ENCODE results near the gene CDC25A.
"Not testable (repeated sequence)": the region's sequence is repeated elsewhere in the genome, so short reads cannot be mapped to it uniquely, and the experiment has no call there.

The CDC25A gene

GRCh38 chr3:48210534-48210933 is 22.3 kb upstream of the CDC25A start:
- ATAC-seq: not testable (repeated sequence)

DNA sequence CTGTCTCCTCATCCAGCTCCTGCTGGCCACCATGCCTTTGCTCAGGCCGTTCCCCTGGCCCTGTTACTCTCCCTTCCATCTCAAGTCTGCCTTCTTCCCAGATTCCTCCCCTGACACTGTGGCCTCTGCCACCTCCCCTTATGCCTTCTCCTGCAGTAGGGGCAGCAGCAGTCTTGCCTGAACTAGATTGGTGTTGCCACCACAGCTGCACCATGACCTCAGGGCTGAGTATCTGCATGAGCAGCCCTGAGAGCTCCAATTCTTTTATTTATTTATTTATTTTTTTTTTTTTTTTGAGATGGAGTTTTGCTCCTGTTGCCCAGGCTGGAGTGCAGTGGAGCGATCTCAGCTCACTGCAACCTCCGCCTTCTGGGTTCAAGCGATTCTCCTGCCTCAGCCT is 21.2 kb upstream of the CDC25A start:
- TF ChIP-seq ZFP30 (CRISPR knock-in tag; IDR thresholded peaks at IDR 0.05): no peak
- TF ChIP-seq ZNF565 (CRISPR knock-in tag; conservative IDR thresholded peaks at IDR 0.05; ENCODE audit: low read depth): no peak
- no peak for ATAC-seq

- no peak for TF ChIP-seq SNAI2 (CRISPR knock-in tag; IDR thresholded peaks at IDR 0.05)
- no peak for TF ChIP-seq PATZ1 (CRISPR knock-in tag; IDR thresholded peaks at IDR 0.05; ENCODE audit: borderline replicate concordance)
- TF ChIP-seq RARB (CRISPR knock-in tag; IDR thresholded peaks at IDR 0.05): no peak
- TF ChIP-seq ZFP3 (CRISPR knock-in tag; IDR thresholded peaks at IDR 0.05): no peak
- TF ChIP-seq, protein P1, sequence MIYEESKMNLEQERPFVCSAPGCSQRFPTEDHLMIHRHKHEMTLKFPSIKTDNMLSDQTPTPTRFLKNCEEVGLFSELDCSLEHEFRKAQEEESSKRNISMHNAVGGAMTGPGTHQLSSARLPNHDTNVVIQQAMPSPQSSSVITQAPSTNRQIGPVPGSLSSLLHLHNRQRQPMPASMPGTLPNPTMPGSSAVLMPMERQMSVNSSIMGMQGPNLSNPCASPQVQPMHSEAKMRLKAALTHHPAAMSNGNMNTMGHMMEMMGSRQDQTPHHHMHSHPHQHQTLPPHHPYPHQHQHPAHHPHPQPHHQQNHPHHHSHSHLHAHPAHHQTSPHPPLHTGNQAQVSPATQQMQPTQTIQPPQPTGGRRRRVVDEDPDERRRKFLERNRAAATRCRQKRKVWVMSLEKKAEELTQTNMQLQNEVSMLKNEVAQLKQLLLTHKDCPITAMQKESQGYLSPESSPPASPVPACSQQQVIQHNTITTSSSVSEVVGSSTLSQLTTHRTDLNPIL (CRISPR knock-in tag; IDR thresholded peaks at IDR 0.05; ENCODE audit: low read depth): no peak
- TF ChIP-seq ZNF8 (CRISPR knock-in tag; IDR thresholded peaks at IDR 0.05): no peak
- TF ChIP-seq TCF4 (CRISPR knock-in tag; IDR thresholded peaks at IDR 0.05; ENCODE audit: borderline replicate concordance): no peak
- no peak for TF ChIP-seq OSR1 (CRISPR knock-in tag; IDR thresholded peaks at IDR 0.05)
- TF ChIP-seq CSDC2 (CRISPR knock-in tag; IDR thresholded peaks at IDR 0.05): no peak
- TF ChIP-seq POU6F1 (CRISPR knock-in tag; IDR thresholded peaks at IDR 0.05; ENCODE audit: borderline replicate concordance, low read depth): no peak
- TF ChIP-seq ZNF565 (CRISPR knock-in tag; conservative IDR thresholded peaks at IDR 0.05; ENCODE audit: low read depth): no peak
- no peak for TF ChIP-seq ZFP30 (CRISPR knock-in tag; IDR thresholded peaks at IDR 0.05)
- no peak for TF ChIP-seq TOX (CRISPR knock-in tag; IDR thresholded peaks at IDR 0.05; ENCODE audit: borderline replicate concordance)
- no peak for TF ChIP-seq ISL1 (CRISPR knock-in tag; IDR thresholded peaks at IDR 0.05)
- no peak for TF ChIP-seq ZC3H10 (CRISPR knock-in tag; IDR thresholded peaks at IDR 0.05)
- TF ChIP-seq, protein P2, sequence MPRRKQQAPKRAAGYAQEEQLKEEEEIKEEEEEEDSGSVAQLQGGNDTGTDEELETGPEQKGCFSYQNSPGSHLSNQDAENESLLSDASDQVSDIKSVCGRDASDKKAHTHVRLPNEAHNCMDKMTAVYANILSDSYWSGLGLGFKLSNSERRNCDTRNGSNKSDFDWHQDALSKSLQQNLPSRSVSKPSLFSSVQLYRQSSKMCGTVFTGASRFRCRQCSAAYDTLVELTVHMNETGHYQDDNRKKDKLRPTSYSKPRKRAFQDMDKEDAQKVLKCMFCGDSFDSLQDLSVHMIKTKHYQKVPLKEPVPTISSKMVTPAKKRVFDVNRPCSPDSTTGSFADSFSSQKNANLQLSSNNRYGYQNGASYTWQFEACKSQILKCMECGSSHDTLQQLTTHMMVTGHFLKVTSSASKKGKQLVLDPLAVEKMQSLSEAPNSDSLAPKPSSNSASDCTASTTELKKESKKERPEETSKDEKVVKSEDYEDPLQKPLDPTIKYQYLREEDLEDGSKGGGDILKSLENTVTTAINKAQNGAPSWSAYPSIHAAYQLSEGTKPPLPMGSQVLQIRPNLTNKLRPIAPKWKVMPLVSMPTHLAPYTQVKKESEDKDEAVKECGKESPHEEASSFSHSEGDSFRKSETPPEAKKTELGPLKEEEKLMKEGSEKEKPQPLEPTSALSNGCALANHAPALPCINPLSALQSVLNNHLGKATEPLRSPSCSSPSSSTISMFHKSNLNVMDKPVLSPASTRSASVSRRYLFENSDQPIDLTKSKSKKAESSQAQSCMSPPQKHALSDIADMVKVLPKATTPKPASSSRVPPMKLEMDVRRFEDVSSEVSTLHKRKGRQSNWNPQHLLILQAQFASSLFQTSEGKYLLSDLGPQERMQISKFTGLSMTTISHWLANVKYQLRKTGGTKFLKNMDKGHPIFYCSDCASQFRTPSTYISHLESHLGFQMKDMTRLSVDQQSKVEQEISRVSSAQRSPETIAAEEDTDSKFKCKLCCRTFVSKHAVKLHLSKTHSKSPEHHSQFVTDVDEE (CRISPR knock-in tag; IDR thresholded peaks at IDR 0.05): no peak
- TF ChIP-seq ESRRG (CRISPR knock-in tag; IDR thresholded peaks at IDR 0.05): no peak
- TF ChIP-seq ARNTL (CRISPR knock-in tag; IDR thresholded peaks at IDR 0.05; ENCODE audit: borderline replicate concordance, low read depth): no peak
- ATAC-seq: no peak
Observed at GRCh38 chr3:48208076-48208475, 19.9 kb upstream of the CDC25A start.

GRCh38 chr3:48202632-48203031 is 14.4 kb upstream of the CDC25A start:
- no peak for ATAC-seq
- no peak for TF ChIP-seq TOX (CRISPR knock-in tag; IDR thresholded peaks at IDR 0.05; ENCODE audit: borderline replicate concordance)
- no peak for TF ChIP-seq PATZ1 (CRISPR knock-in tag; IDR thresholded peaks at IDR 0.05; ENCODE audit: borderline replicate concordance)
- TF ChIP-seq, protein P3, sequence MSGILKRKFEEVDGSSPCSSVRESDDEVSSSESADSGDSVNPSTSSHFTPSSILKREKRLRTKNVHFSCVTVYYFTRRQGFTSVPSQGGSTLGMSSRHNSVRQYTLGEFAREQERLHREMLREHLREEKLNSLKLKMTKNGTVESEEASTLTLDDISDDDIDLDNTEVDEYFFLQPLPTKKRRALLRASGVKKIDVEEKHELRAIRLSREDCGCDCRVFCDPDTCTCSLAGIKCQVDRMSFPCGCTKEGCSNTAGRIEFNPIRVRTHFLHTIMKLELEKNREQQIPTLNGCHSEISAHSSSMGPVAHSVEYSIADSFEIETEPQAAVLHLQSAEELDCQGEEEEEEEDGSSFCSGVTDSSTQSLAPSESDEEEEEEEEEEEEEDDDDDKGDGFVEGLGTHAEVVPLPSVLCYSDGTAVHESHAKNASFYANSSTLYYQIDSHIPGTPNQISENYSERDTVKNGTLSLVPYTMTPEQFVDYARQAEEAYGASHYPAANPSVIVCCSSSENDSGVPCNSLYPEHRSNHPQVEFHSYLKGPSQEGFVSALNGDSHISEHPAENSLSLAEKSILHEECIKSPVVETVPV (CRISPR knock-in tag; IDR thresholded peaks at IDR 0.05): no peak
- no peak for TF ChIP-seq ARNTL (CRISPR knock-in tag; IDR thresholded peaks at IDR 0.05; ENCODE audit: borderline replicate concordance, low read depth)
- TF ChIP-seq ZNF565 (CRISPR knock-in tag; conservative IDR thresholded peaks at IDR 0.05; ENCODE audit: low read depth): no peak
- no peak for TF ChIP-seq BACH2 (CRISPR knock-in tag; IDR thresholded peaks at IDR 0.05; ENCODE audit: borderline replicate concordance)
- TF ChIP-seq, protein P2 (CRISPR knock-in tag; IDR thresholded peaks at IDR 0.05): no peak
- no peak for TF ChIP-seq SNAI2 (CRISPR knock-in tag; IDR thresholded peaks at IDR 0.05)
- no peak for TF ChIP-seq OSR1 (CRISPR knock-in tag; IDR thresholded peaks at IDR 0.05)
- TF ChIP-seq, protein P1 (CRISPR knock-in tag; IDR thresholded peaks at IDR 0.05; ENCODE audit: low read depth): no peak
- no peak for TF ChIP-seq ZNF8 (CRISPR knock-in tag; IDR thresholded peaks at IDR 0.05)

Measured in SK-N-SH treated with all-trans-retinoic acid at 6 μM for 48 hours (cell line).